ENCODE measurements around the gene PARM1.

DNA sequence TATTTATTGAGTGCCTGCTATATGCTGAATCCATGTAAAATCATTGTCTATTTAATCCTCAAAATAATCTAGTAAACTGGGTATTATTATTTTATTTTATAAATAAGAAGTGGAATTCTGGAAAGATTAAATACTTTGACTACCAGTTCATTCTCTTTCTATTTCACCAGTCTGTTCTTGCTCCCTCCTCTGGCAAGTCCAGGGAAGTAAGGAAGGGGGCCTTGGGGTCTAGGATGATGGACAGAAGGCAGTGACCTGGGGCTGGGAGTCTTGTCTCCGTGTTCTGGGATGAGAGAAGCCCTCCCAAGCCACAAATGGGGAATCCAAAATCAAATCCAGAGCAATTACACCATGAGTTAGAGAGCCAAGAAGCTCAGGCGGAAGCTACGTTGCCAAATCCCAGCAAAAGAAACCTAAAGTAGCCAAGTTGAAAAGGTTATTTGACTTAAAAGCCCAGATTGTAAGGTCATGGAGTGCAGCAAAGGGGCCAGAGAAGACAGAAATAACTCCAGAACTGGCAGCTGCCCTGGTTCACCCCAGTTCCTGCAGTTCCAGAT lies 28.3 kb upstream of the PARM1 start:
- TF ChIP-seq, protein P1, sequence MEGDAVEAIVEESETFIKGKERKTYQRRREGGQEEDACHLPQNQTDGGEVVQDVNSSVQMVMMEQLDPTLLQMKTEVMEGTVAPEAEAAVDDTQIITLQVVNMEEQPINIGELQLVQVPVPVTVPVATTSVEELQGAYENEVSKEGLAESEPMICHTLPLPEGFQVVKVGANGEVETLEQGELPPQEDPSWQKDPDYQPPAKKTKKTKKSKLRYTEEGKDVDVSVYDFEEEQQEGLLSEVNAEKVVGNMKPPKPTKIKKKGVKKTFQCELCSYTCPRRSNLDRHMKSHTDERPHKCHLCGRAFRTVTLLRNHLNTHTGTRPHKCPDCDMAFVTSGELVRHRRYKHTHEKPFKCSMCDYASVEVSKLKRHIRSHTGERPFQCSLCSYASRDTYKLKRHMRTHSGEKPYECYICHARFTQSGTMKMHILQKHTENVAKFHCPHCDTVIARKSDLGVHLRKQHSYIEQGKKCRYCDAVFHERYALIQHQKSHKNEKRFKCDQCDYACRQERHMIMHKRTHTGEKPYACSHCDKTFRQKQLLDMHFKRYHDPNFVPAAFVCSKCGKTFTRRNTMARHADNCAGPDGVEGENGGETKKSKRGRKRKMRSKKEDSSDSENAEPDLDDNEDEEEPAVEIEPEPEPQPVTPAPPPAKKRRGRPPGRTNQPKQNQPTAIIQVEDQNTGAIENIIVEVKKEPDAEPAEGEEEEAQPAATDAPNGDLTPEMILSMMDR (IDR thresholded peaks at IDR 0.05; ENCODE audit: low read length) = no peak
- no peak for TF ChIP-seq EZH2 (optimal IDR thresholded peaks at IDR 0.05; ENCODE audit: low read depth, low read length)
- TF ChIP-seq EZH2phosphoT487 (IDR thresholded peaks at IDR 0.05; ENCODE audit: low read length) = no peak

Data from MM.1S (cell line).